ENCODE measurements around the gene KLHL21. TPM values are rescaled to one million over a fixed set of nuclear protein-coding genes. Genes with fewer than 3 reads are reported as not detected.

The KLHL21 gene
- total RNA-seq, 2 experiments from 2014 or later, result 18.1 to 19.4 TPM

- Mint-ChIP-seq H3K4me3 (no peak overlapping the region), H3K27me3 (no peaks in the 10 kb centered on the region), H3K36me3 (peaks cover 26% of the 10 kb centered on the region), H3K9me3 (no peaks in the 10 kb centered on the region), H3K27ac (no peak overlapping the region), H3K4me1 (ENCODE audit: low read depth) (no peaks in the 10 kb centered on the region)
- DNase-seq, result peak; percentile 67
- ChIA-PET POLR2A (no interaction called here), CTCF (interaction anchor here (0.6 to 1.5 kb wide), 5 partner anchors 12 to 145 kb away, joined by 3 to 5 read pairs (median 4); partner anchors contain the start of gene ZBTB48)
- intact Hi-C loops (cut with micrococcal nuclease), result no loop called here
Measured at GRCh38 chr1:6634371-6635052, 31.8 kb upstream of the KLHL21 start.

GRCh38 chr1:6632588-6633514 lies 30.2 kb upstream of the KLHL21 start:
- Mint-ChIP-seq H3K9me3 (no peaks in the 10 kb centered on the region), H3K4me1 (ENCODE audit: low read depth) (peaks cover 1% of the 10 kb centered on the region), H3K4me3 (no peak overlapping the region), H3K27ac (no peak overlapping the region), H3K27me3 (no peaks in the 10 kb centered on the region), H3K36me3 (peaks cover 24% of the 10 kb centered on the region)
- DNase-seq, result no peak
- intact Hi-C loops (cut with micrococcal nuclease), result no loop called here
- ChIA-PET CTCF (interaction anchor here (0.6 to 1.5 kb wide), 2 partner anchors 52 to 143 kb away, joined by 4 read pairs; no protein-coding TSS in a partner anchor), POLR2A (no interaction called here)

GRCh38 chr1:6631058-6631457 lies 28.4 kb upstream of the KLHL21 start:
- ChIA-PET POLR2A (no interaction called here), CTCF (interaction anchor here (1.5 kb wide), 1 partner anchor 141 kb away, joined by 4 read pairs; no protein-coding TSS in a partner anchor)
- Mint-ChIP-seq H3K36me3 (peaks cover 27% of the 10 kb centered on the region), H3K4me3 (no peak overlapping the region), H3K4me1 (ENCODE audit: low read depth) (peaks cover 18% of the 10 kb centered on the region), H3K27me3 (no peaks in the 10 kb centered on the region), H3K27ac (no peak overlapping the region), H3K9me3 (no peaks in the 10 kb centered on the region)
- intact Hi-C loops (cut with micrococcal nuclease), result no loop called here
- no peak for DNase-seq

GRCh38 chr1:6630027-6630426 lies 27.4 kb upstream of the KLHL21 start:
- no peak for DNase-seq
- ChIA-PET POLR2A (no interaction called here), CTCF (interaction anchor here (1.0 kb wide), 1 partner anchor 10 kb away, joined by 3 read pairs; no protein-coding TSS in a partner anchor)
- H3K4me3 Mint-ChIP-seq, result no peak overlapping the region
- no peaks in the 10 kb centered on the region for H3K9me3 Mint-ChIP-seq
- H3K4me1 Mint-ChIP-seq (ENCODE audit: low read depth), result peaks cover 20% of the 10 kb centered on the region
- H3K27me3 Mint-ChIP-seq, result no peaks in the 10 kb centered on the region
- no peak overlapping the region for H3K27ac Mint-ChIP-seq
- intact Hi-C loops (cut with micrococcal nuclease), result no loop called here
- peaks cover 27% of the 10 kb centered on the region for H3K36me3 Mint-ChIP-seq

- H3K4me1 Mint-ChIP-seq (ENCODE audit: low read depth), result peaks cover 25% of the 10 kb centered on the region
- H3K27ac Mint-ChIP-seq, result no peak overlapping the region
- DNase-seq, result no peak
- H3K27me3 Mint-ChIP-seq, result no peaks in the 10 kb centered on the region
- H3K9me3 Mint-ChIP-seq, result no peaks in the 10 kb centered on the region
- CTCF ChIA-PET, result interaction anchor here (1.1 to 1.2 kb wide), 2 partner anchors 27 to 143 kb away, joined by 3 read pairs; partner anchors contain the start of gene KLHL21
- peaks cover 19% of the 10 kb centered on the region for H3K36me3 Mint-ChIP-seq
- POLR2A ChIA-PET, result no interaction called here
- intact Hi-C loops (cut with micrococcal nuclease), result loop anchor here (5.0 kb wide), 1 partner anchor 137 kb away; the partner anchor contains the start of gene PLEKHG5
- no peak overlapping the region for H3K4me3 Mint-ChIP-seq
Measured at GRCh38 chr1:6628971-6629479, 26.4 kb upstream of the KLHL21 start.

GRCh38 chr1:6627841-6628545 lies 25.3 kb upstream of the KLHL21 start:
- Mint-ChIP-seq H3K9me3 (no peaks in the 10 kb centered on the region), H3K27me3 (no peaks in the 10 kb centered on the region), H3K4me3 (no peak overlapping the region), H3K27ac (peak overlapping the region; percentile 6), H3K4me1 (ENCODE audit: low read depth) (peaks cover 25% of the 10 kb centered on the region), H3K36me3 (peaks cover 16% of the 10 kb centered on the region)
- intact Hi-C loops (cut with micrococcal nuclease), result loop anchor here (5.0 kb wide), 1 partner anchor 136 kb away; the partner anchor contains the start of gene PLEKHG5
- no peak for DNase-seq
- ChIA-PET POLR2A (no interaction called here), CTCF (interaction anchor here (1.1 to 1.2 kb wide), 2 partner anchors 26 to 142 kb away, joined by 3 read pairs; partner anchors contain the start of gene KLHL21)

GRCh38 chr1:6627031-6627430 lies 24.4 kb upstream of the KLHL21 start:
- peaks cover 20% of the 10 kb centered on the region for H3K36me3 Mint-ChIP-seq
- no peaks in the 10 kb centered on the region for H3K9me3 Mint-ChIP-seq
- intact Hi-C loops (cut with micrococcal nuclease), result loop anchor here (5.0 kb wide), 1 partner anchor 135 kb away; the partner anchor contains the start of gene PLEKHG5
- no peak overlapping the region for H3K27ac Mint-ChIP-seq
- H3K27me3 Mint-ChIP-seq, result no peaks in the 10 kb centered on the region
- CTCF ChIA-PET, result interaction anchor here (1.0 kb wide), 1 partner anchor 104 kb away, joined by 3 read pairs; no protein-coding TSS in a partner anchor
- H3K4me1 Mint-ChIP-seq (ENCODE audit: low read depth), result peaks cover 25% of the 10 kb centered on the region
- no peak for DNase-seq
- POLR2A ChIA-PET, result no interaction called here
- peak overlapping the region; percentile 62 for H3K4me3 Mint-ChIP-seq

GRCh38 chr1:6625584-6626149 lies 23.0 kb upstream of the KLHL21 start:
- H3K9me3 Mint-ChIP-seq, result no peaks in the 10 kb centered on the region
- H3K4me3 Mint-ChIP-seq, result peak overlapping the region; percentile 91
- peak; percentile 43 for DNase-seq
- CTCF ChIA-PET, result interaction anchor here (1.0 to 1.1 kb wide), 2 partner anchors 21 to 71 kb away, joined by 3 to 4 read pairs; partner anchors contain the start of gene NOL9
- no peaks in the 10 kb centered on the region for H3K27me3 Mint-ChIP-seq
- H3K27ac Mint-ChIP-seq, result peak overlapping the region; percentile 71
- H3K4me1 Mint-ChIP-seq (ENCODE audit: low read depth), result peaks cover 25% of the 10 kb centered on the region
- H3K36me3 Mint-ChIP-seq, result peaks cover 25% of the 10 kb centered on the region
- POLR2A ChIA-PET, result no interaction called here
- intact Hi-C loops (cut with micrococcal nuclease), result loop anchor here (1.0 to 5.0 kb wide), 3 partner anchors 12 to 133 kb away; partner anchors contain the start of genes PHF13 and PLEKHG5

GRCh38 chr1:6624710-6625583 lies 22.3 kb upstream of the KLHL21 start, which contains the start of gene THAP3:
THAP3 (plus strand) TSS chr1:6624868; CDS start chr1:6625219, 351 bp downstream.
- intact Hi-C loops (cut with micrococcal nuclease), result loop anchor here (1.0 to 5.0 kb wide), 3 partner anchors 12 to 133 kb away; partner anchors contain the start of genes PHF13 and PLEKHG5
- Mint-ChIP-seq H3K36me3 (peaks cover 27% of the 10 kb centered on the region), H3K4me1 (ENCODE audit: low read depth) (peaks cover 25% of the 10 kb centered on the region), H3K27ac (peak within 1 kb of the TSS; percentile 71), H3K27me3 (no peaks in the 10 kb centered on the region), H3K4me3 (peak within 1 kb of the TSS; percentile 91), H3K9me3 (no peaks in the 10 kb centered on the region)
- CTCF ChIA-PET, result interaction anchor here (0.7 to 1.1 kb wide), 3 partner anchors 20 to 71 kb away, joined by 3 to 4 read pairs (median 3); partner anchors contain the start of gene NOL9
- POLR2A ChIA-PET, result interaction anchor here (1.2 to 1.6 kb wide), 2 partner anchors 23 to 25 kb away, joined by 4 to 7 read pairs; partner anchors contain the start of gene KLHL21
- peak; percentile 93 for DNase-seq

All from activated CD4-positive, alpha-beta memory T cell treated with anti-CD3 and anti-CD28 coated beads for 36 hours (primary cell).